Caco-2 (cell line): Measurements from ENCODE around the gene ARHGEF12. TPM values are rescaled to one million over a fixed set of nuclear protein-coding genes. Genes with fewer than 3 reads are reported as not detected.

Experiments
- BruUV-seq: library from RNA; stranded (reverse); fragments of 400-500 nt; replicated peaks from 2 replicates; lab custom pipeline; 2021; lab: Mats Ljungman, UMichigan
- CTCF ChIA-PET: fragments of 300-600 bp; sonication (Branson Sonifier 250); formaldehyde crosslinking; loops from one replicate; lab custom pipeline; 2022; ENCODE audit warnings: antibody characterized with exemption; lab: Charles Lee
- POLR2A ChIA-PET: fragments of 300-600 bp; sonication (Branson Sonifier 250); formaldehyde crosslinking; loops from one replicate; lab custom pipeline; 2022; ENCODE audit warnings: antibody characterized with exemption; lab: Charles Lee
- DNase-seq, 2 experiments: peaks; one replicate each; pipeline versions ENCODE4 v3.0.0 to v3.0.0-alpha.2; 2020 to 2022
- H3K27me3 ChIP-seq: replicated peaks from 2 replicates; pipeline ENCODE4 v1.6.0; 2011; ENCODE audit warnings: low read length; ENCODE audit not compliant: control insufficient read depth, insufficient read depth
- H3K36me3 ChIP-seq: 2 replicates; pipeline ENCODE4 v1.5.1; 2011; ENCODE audit warnings: low read length; ENCODE audit not compliant: control insufficient read depth, insufficient read depth
- H3K4me1 ChIP-seq: fragments of 250-450 bp; sonication (Bioruptor Pico); 2 replicates; pipeline ENCODE4 v1.5.1; 2020; ENCODE audit warnings: mild to moderate bottlenecking
- H3K4me3 ChIP-seq: 2 replicates; pipeline ENCODE4 v1.5.1; 2011; ENCODE audit warnings: low read depth, mild to moderate bottlenecking, control low read depth, low read length
- H3K9me3 ChIP-seq: fragments of 250-450 bp; sonication (Bioruptor Pico); 2 replicates; pipeline ENCODE4 v1.5.1; 2020; ENCODE audit warnings: mild to moderate bottlenecking, moderate library complexity
- H3K27ac Mint-ChIP-seq: one replicate; pipeline ENCODE4 v1.8.0; 2022; ENCODE audit warnings: mixed read lengths; ENCODE audit not compliant: unreplicated experiment
- H3K27me3 Mint-ChIP-seq: one replicate; pipeline ENCODE4 v1.8.0; 2022; ENCODE audit warnings: mixed read lengths; ENCODE audit not compliant: insufficient read depth, unreplicated experiment
- H3K36me3 Mint-ChIP-seq: one replicate; pipeline ENCODE4 v1.8.0; 2022; ENCODE audit warnings: mild to moderate bottlenecking, mixed read lengths; ENCODE audit not compliant: insufficient read depth, unreplicated experiment
- H3K4me1 Mint-ChIP-seq: one replicate; pipeline ENCODE4 v1.8.0; 2022; ENCODE audit warnings: low read depth, mixed read lengths; ENCODE audit not compliant: unreplicated experiment
- H3K4me3 Mint-ChIP-seq: one replicate; pipeline ENCODE4 v1.8.0; 2022; ENCODE audit warnings: mild to moderate bottlenecking, moderate library complexity, mixed read lengths; ENCODE audit not compliant: unreplicated experiment
- H3K9me3 Mint-ChIP-seq: one replicate; pipeline ENCODE4 v1.8.0; 2022; ENCODE audit warnings: mixed read lengths; ENCODE audit not compliant: unreplicated experiment
- CTCF ChIP-seq, 2 experiments: fragments of 200-600 bp in 1 of 2; IDR thresholded peaks; 1 replicate in 1 of 2; 2 replicates in 1 of 2; pipeline versions ENCODE4 v1.5.1 to v1.8.0; 2011 to 2022; ENCODE audit warnings: antibody characterized with exemption in 1 of 2, control low read depth in 1 of 2, inconsistent platforms in 1 of 2, low read depth in 1 of 2, low read length in 1 of 2, mild to moderate bottlenecking in 1 of 2, moderate library complexity in 1 of 2; ENCODE audit not compliant: insufficient read depth in 1 of 2, severe bottlenecking in 1 of 2, unreplicated experiment in 1 of 2
- intact Hi-C: fragments of 100-400 bp; cut with micrococcal nuclease; formaldehyde crosslinking; loops from one replicate; pipeline ENCODE4 v1.10.0; 2022; ENCODE audit not compliant: unreplicated experiment
- total RNA-seq: library from RNA; stranded (reverse); gene quantifications from 2 replicates; pipeline ENCODE4 v1.2.3, GENCODE V29; 2022

Gene ARHGEF12
- total RNA-seq, 1 experiment from 2014 or later: 89.3 TPM

GRCh38 chr11:120330045-120330444 lies 6.2 kb upstream of the ARHGEF12 start:
- Mint-ChIP-seq H3K4me1 (peaks cover 35% of the 10 kb centered on the region), H3K4me3 (no peak overlapping the region), H3K36me3 (peaks cover 8% of the 10 kb centered on the region), H3K27me3 (no peaks in the 10 kb centered on the region), H3K27ac (no peak overlapping the region), H3K9me3 (no peaks in the 10 kb centered on the region)
- intact Hi-C loops: loop anchor here (5.0 kb wide), 1 partner anchor 357 kb away; no protein-coding TSS in a partner anchor
- no TSS peak for BruUV-seq
- Histone ChIP-seq H3K4me1 (peaks cover 37% of the 10 kb centered on the region), H3K27me3 (no peaks in the 10 kb centered on the region), H3K36me3 (no peaks in the 10 kb centered on the region), H3K4me3 (no peak overlapping the region), H3K9me3 (no peaks in the 10 kb centered on the region)
- TF ChIP-seq CTCF (IDR thresholded peaks at IDR 0.05; ENCODE audit: insufficient read depth in 1 of 2, low read depth in 1 of 2, low read length in 1 of 2, severe bottlenecking in 1 of 2, unreplicated experiment in 1 of 2): no peak
- ChIA-PET CTCF (no interaction called here), POLR2A (no interaction called here)
- no peak for DNase-seq

GRCh38 chr11:120331301-120331996 lies 4.8 kb upstream of the ARHGEF12 start:
- no peak overlapping the region for H3K4me3 ChIP-seq
- H3K4me1 ChIP-seq: peaks cover 28% of the 10 kb centered on the region
- no peaks in the 10 kb centered on the region for H3K27me3 ChIP-seq
- BruUV-seq: no TSS peak
- H3K9me3 ChIP-seq: no peaks in the 10 kb centered on the region
- Mint-ChIP-seq H3K9me3 (no peaks in the 10 kb centered on the region), H3K27me3 (no peaks in the 10 kb centered on the region), H3K4me1 (peaks cover 28% of the 10 kb centered on the region), H3K4me3 (no peak overlapping the region), H3K36me3 (peaks cover 8% of the 10 kb centered on the region), H3K27ac (peak overlapping the region; percentile 39)
- TF ChIP-seq CTCF (IDR thresholded peaks at IDR 0.05; ENCODE audit: insufficient read depth in 1 of 2, low read depth in 1 of 2, low read length in 1 of 2, severe bottlenecking in 1 of 2, unreplicated experiment in 1 of 2): no peak
- intact Hi-C loops: loop anchor here (5.0 kb wide), 1 partner anchor 356 kb away; no protein-coding TSS in a partner anchor
- ChIA-PET POLR2A (no interaction called here), CTCF (interaction anchor here (1.5 kb wide), 1 partner anchor 29 kb away, joined by 7 read pairs; no protein-coding TSS in a partner anchor)
- H3K36me3 ChIP-seq: no peaks in the 10 kb centered on the region
- DNase-seq: peak in 1 of 2 experiments; percentile 38

- Histone ChIP-seq H3K9me3 (no peaks in the 10 kb centered on the region), H3K4me1 (peaks cover 14% of the 10 kb centered on the region), H3K4me3 (no peak overlapping the region), H3K27me3 (no peaks in the 10 kb centered on the region), H3K36me3 (no peaks in the 10 kb centered on the region)
- POLR2A ChIA-PET: interaction anchor here (0.7 kb wide), 1 partner anchor 150 kb away, joined by 5 read pairs; no protein-coding TSS in a partner anchor
- Mint-ChIP-seq H3K27ac (no peak overlapping the region), H3K4me3 (no peak overlapping the region), H3K36me3 (peaks cover 17% of the 10 kb centered on the region), H3K4me1 (peaks cover 23% of the 10 kb centered on the region), H3K27me3 (no peaks in the 10 kb centered on the region), H3K9me3 (no peaks in the 10 kb centered on the region)
- no TSS peak for BruUV-seq
- CTCF ChIA-PET: interaction anchor here (0.7 to 1.5 kb wide), 2 partner anchors 30 to 167 kb away, joined by 4 to 7 read pairs; no protein-coding TSS in a partner anchor
- intact Hi-C loops: loop anchor here (5.0 kb wide), 1 partner anchor 354 kb away; no protein-coding TSS in a partner anchor
- no peak for DNase-seq
- no peak for TF ChIP-seq CTCF (IDR thresholded peaks at IDR 0.05; ENCODE audit: insufficient read depth in 1 of 2, low read depth in 1 of 2, low read length in 1 of 2, severe bottlenecking in 1 of 2, unreplicated experiment in 1 of 2)
Measured at GRCh38 chr11:120332822-120333716, 3.1 kb upstream of the ARHGEF12 start.
